Upper lobe of left lung (tissue), 6 donors: ENCODE data around the gene SUSD3. TPM values are rescaled to one million over a fixed set of nuclear protein-coding genes. Genes with fewer than 3 reads are reported as not detected.
A peak's percentile ranks its signal among the peaks of the same experiment; 100 is the strongest.

Experiments used
- ATAC-seq, 2 donors: fragments of 200-7000 bp; cut with Tn5 transposase; one replicate each; pipeline ENCODE4 v1.9.1; 2022; ENCODE audit warnings: mild to moderate bottlenecking in 2 of 2, moderate library complexity in 2 of 2; ENCODE audit not compliant: low FRiP score in 2 of 2
- DNase-seq, 2 donors: peaks; one replicate each; pipeline ENCODE4 v3.0.0-alpha.2; 2019 to 2020
- H3K27ac ChIP-seq, 4 donors: fragments of 200-600 bp; sonication (generic); one replicate each; pipeline ENCODE4 v1.5.1; 2016 to 2019
- H3K27me3 ChIP-seq, 4 donors: fragments of 200-600 bp; sonication (generic); one replicate each; pipeline ENCODE4 v1.5.1; 2017 to 2019
- H3K36me3 ChIP-seq, 4 donors: fragments of 200-600 bp; sonication (generic); one replicate each; pipeline ENCODE4 v1.5.1; 2016 to 2019
- H3K4me1 ChIP-seq, 4 donors: fragments of 200-600 bp; sonication (generic); one replicate each; pipeline ENCODE4 v1.5.1; 2018 to 2019
- H3K4me3 ChIP-seq, 4 donors: fragments of 200-600 bp; sonication (generic); one replicate each; pipeline ENCODE4 v1.5.1; 2017 to 2019; ENCODE audit warnings: mild to moderate bottlenecking in 2 of 4, moderate library complexity in 1 of 4
- H3K9me3 ChIP-seq, 4 donors: fragments of 200-600 bp; sonication (generic); one replicate each; pipeline ENCODE4 v1.5.1; 2018 to 2019
- CTCF ChIP-seq, 6 experiments: fragments of 450-650 bp in 4 of 6; fragments of 200-600 bp in 2 of 6; sonication (generic) in 2 of 6; IDR thresholded peaks; one replicate each; pipeline ENCODE4 v1.5.1; 2016 to 2019; ENCODE audit warnings: antibody characterized with exemption in 6 of 6
- EP300 ChIP-seq, 4 donors: sonication (generic); formaldehyde crosslinking; IDR thresholded peaks; one replicate each; pipeline ENCODE4 v1.5.1; 2017; ENCODE audit warnings: antibody characterized with exemption in 4 of 4, control low read depth in 2 of 4
- POLR2A ChIP-seq, 4 donors: fragments of 450-650 bp; IDR thresholded peaks; one replicate each; pipeline ENCODE4 v1.5.1; 2016 to 2017; ENCODE audit warnings: antibody characterized with exemption in 4 of 4, mild to moderate bottlenecking in 2 of 4
- POLR2AphosphoS5 ChIP-seq, 2 donors: sonication (generic); formaldehyde crosslinking; IDR thresholded peaks; one replicate each; pipeline ENCODE4 v1.5.1; 2017; ENCODE audit warnings: antibody characterized with exemption in 2 of 2
- WGBS, 2 donors: methylation state at CpG; one replicate each; pipeline ENCODE4 v1.1.5; 2017 to 2018; 5-methylcytosine and 5-hydroxymethylcytosine counted together
- total RNA-seq, 6 donors: library from RNA; depleted of rRNA in 4 of 6; stranded (reverse); fragments of >200 nt in 4 of 6; gene quantifications; one replicate each; pipeline versions ENCODE4 v1.1.0 to v1.2.1, GENCODE V29; 2016 to 2021
- donor health status: DM: no; HTN: no; CAD: no; lungs with moderate emphysema.
- donor health status: DM: no; HTN: yes; CAD: no; lungs with severe emphysema.

Gene SUSD3
- total RNA-seq, 6 donors from 2014 or later = 3.9 to 17.8 (median 5.2) TPM

GRCh38 chr9:93118863-93119702, 60.6 kb downstream of the SUSD3 start:
- H3K9me3 ChIP-seq = no peaks in the 10 kb centered on the region
- H3K36me3 ChIP-seq = peaks cover 9 to 33% (median 28%) of the 10 kb centered on the region in 4 donors
- no peaks in the 10 kb centered on the region for H3K27me3 ChIP-seq
- 92% methylated on average over 12 of the region's 12 CpGs for WGBS, 2 donors
- H3K4me3 ChIP-seq = no peak overlapping the region
- TF ChIP-seq POLR2AphosphoS5 (IDR thresholded peaks at IDR 0.05) (no peak), CTCF (IDR thresholded peaks at IDR 0.05) (no peak), EP300 (IDR thresholded peaks at IDR 0.05) (no peak), POLR2A (IDR thresholded peaks at IDR 0.05) (no peak)
- peak overlapping the region; percentile 68 to 88 (median 86) for H3K27ac ChIP-seq
- DNase-seq (peak in 1 of 2 donors; percentile 21), ATAC-seq (no peak)
- peaks cover 30 to 41% (median 38%) of the 10 kb centered on the region in 4 donors for H3K4me1 ChIP-seq

DNA sequence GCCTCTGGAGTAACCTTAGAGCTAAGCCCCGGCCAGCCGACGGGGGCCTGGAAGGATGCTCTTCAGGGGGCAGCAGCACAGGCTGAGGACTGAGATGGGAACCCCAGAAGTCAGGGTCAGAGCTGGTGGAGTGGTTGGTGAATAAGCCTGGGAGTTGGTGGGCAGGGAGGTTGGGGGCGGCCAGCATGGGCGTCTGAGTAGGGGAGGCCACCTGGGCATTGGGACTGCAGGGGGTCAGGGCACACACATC, 61.1 kb downstream of the SUSD3 start:
- no peak for TF ChIP-seq POLR2AphosphoS5 (IDR thresholded peaks at IDR 0.05)
- no peak for TF ChIP-seq CTCF (IDR thresholded peaks at IDR 0.05)
- TF ChIP-seq EP300 (IDR thresholded peaks at IDR 0.05) = no peak
- TF ChIP-seq POLR2A (IDR thresholded peaks at IDR 0.05) = no peak
- ATAC-seq (no peak), DNase-seq (no peak)
- peaks cover 11 to 38% (median 34%) of the 10 kb centered on the region in 4 donors for H3K36me3 ChIP-seq
- no peaks in the 10 kb centered on the region for H3K9me3 ChIP-seq
- peaks cover 30 to 39% (median 37%) of the 10 kb centered on the region in 4 donors for H3K4me1 ChIP-seq
- peak overlapping the region; percentile 68 to 88 (median 86) for H3K27ac ChIP-seq
- no peak overlapping the region for H3K4me3 ChIP-seq
- no peaks in the 10 kb centered on the region for H3K27me3 ChIP-seq
- WGBS, 2 donors = 48 to 66% methylated on average over 5 of the region's 5 CpGs

- peaks cover 11 to 43% (median 39%) of the 10 kb centered on the region in 4 donors for H3K36me3 ChIP-seq
- DNase-seq (peak; percentile 95 to 99), ATAC-seq (peak; percentile 92)
- H3K27me3 ChIP-seq = no peaks in the 10 kb centered on the region
- WGBS, 2 donors = 36 to 60% methylated on average over 16 to 21 of the region's 23 CpGs
- H3K9me3 ChIP-seq = no peaks in the 10 kb centered on the region
- peak overlapping the region; percentile 74 to 88 (median 86) for H3K27ac ChIP-seq
- H3K4me1 ChIP-seq = peaks cover 30 to 38% (median 34%) of the 10 kb centered on the region in 4 donors
- no peak overlapping the region for H3K4me3 ChIP-seq
- TF ChIP-seq POLR2AphosphoS5 (IDR thresholded peaks at IDR 0.05) (peak; percentile 93 to 95), POLR2A (IDR thresholded peaks at IDR 0.05) (peak in 1 of 4 donors; percentile 52), EP300 (IDR thresholded peaks at IDR 0.05) (peak in 1 of 4 donors; percentile 90), CTCF (IDR thresholded peaks at IDR 0.05) (peak; percentile 46 to 87 (median 82))
Measured at GRCh38 chr9:93119953-93120845, 61.7 kb downstream of the SUSD3 start.

GRCh38 chr9:93120846-93121315, 62.4 kb downstream of the SUSD3 start:
- TF ChIP-seq EP300 (IDR thresholded peaks at IDR 0.05) = no peak
- no peaks in the 10 kb centered on the region for H3K27me3 ChIP-seq
- ATAC-seq = no peak
- peaks cover 29 to 37% (median 32%) of the 10 kb centered on the region in 4 donors for H3K4me1 ChIP-seq
- DNase-seq = peak in 1 of 2 donors; percentile 19
- peaks cover 11 to 50% (median 41%) of the 10 kb centered on the region in 4 donors for H3K36me3 ChIP-seq
- H3K4me3 ChIP-seq = no peak overlapping the region
- no peaks in the 10 kb centered on the region for H3K9me3 ChIP-seq
- WGBS, 2 donors = 90 to 94% methylated on average over 4 to 10 of the region's 11 CpGs
- peak overlapping the region; percentile 74 to 88 (median 86) for H3K27ac ChIP-seq
